ENCODE results near the gene CLCN7. TPM values are rescaled to one million over a fixed set of nuclear protein-coding genes. Genes with fewer than 3 reads are reported as not detected.

The CLCN7 gene
- total RNA-seq, 4 donors from 2014 or later: 61.1 to 134 (median 100) TPM

DNA sequence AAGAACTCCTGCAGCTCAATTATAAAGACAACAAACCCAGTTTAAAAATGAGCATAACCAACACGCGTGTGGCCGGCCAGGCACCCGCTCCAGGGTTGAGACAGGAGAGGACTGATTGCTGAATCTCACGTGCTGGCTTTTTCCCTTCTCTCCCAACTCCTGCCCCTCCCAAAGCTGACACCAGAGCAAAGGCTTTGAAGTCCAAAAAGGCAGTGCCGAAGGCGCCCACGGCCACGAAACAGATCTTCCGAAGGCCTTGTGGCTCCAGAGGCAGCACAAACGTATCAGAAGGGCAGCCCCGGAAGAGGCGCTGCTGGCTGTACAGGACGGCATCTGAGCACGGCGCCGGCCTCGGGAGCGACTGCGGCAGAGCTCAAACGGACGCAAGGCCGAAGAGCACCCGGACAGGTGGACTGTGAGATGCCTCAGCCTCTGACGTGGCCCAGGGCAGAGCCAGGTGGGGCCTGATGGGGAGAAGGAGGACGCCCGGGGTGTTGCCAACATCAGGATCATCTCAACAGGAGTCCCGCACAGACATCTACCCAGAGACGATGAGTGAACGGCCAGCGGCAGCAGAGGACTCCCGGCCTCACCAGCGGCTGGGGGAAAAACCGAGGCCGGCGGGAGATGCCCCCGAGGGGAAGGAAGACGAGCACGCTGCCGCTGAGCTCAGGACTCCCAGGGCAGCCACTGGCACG is 10.5 kb downstream of the CLCN7 start:
- Histone ChIP-seq H3K27me3 (no peaks in the 10 kb centered on the region), H3K9me3 (no peaks in the 10 kb centered on the region), H3K4me1 (no peaks in the 10 kb centered on the region), H3K27ac (no peak overlapping the region), H3K4me3 (no peak overlapping the region), H3K36me3 (peaks cover 23% of the 10 kb centered on the region)
- WGBS: 87% methylated on average over 39 of the region's 41 CpGs
- TF ChIP-seq CTCF (IDR thresholded peaks at IDR 0.05) (no peak), POLR2A (IDR thresholded peaks at IDR 0.05) (no peak), EP300 (IDR thresholded peaks at IDR 0.05) (no peak), POLR2AphosphoS5 (IDR thresholded peaks at IDR 0.05) (no peak)
- DNase-seq (ENCODE audit: low spot score in 2 of 2): peak in 1 of 2 donors; percentile 76

- TF ChIP-seq CTCF (IDR thresholded peaks at IDR 0.05) (no peak), POLR2A (IDR thresholded peaks at IDR 0.05) (no peak), EP300 (IDR thresholded peaks at IDR 0.05) (no peak), POLR2AphosphoS5 (IDR thresholded peaks at IDR 0.05) (no peak)
- 93% methylated on average over 6 of the region's 24 CpGs for WGBS
- Histone ChIP-seq H3K36me3 (peaks cover 52% of the 10 kb centered on the region), H3K27ac (no peak overlapping the region), H3K4me1 (no peaks in the 10 kb centered on the region), H3K4me3 (no peak overlapping the region), H3K9me3 (no peaks in the 10 kb centered on the region), H3K27me3 (no peaks in the 10 kb centered on the region)
- no peak for DNase-seq (ENCODE audit: low spot score in 2 of 2)
Measured at GRCh38 chr16:1461146-1461545, 13.7 kb downstream of the CLCN7 start.

GRCh38 chr16:1460602-1461138 is 14.2 kb downstream of the CLCN7 start:
- Histone ChIP-seq H3K4me3 (no peak overlapping the region), H3K9me3 (no peaks in the 10 kb centered on the region), H3K27ac (no peak overlapping the region), H3K4me1 (no peaks in the 10 kb centered on the region), H3K27me3 (no peaks in the 10 kb centered on the region), H3K36me3 (peaks cover 57% of the 10 kb centered on the region)
- DNase-seq (ENCODE audit: low spot score in 2 of 2): peak in 1 of 2 donors; percentile 71
- TF ChIP-seq POLR2A (IDR thresholded peaks at IDR 0.05) (no peak), EP300 (IDR thresholded peaks at IDR 0.05) (no peak), POLR2AphosphoS5 (IDR thresholded peaks at IDR 0.05) (no peak), CTCF (IDR thresholded peaks at IDR 0.05) (no peak)
- 94% methylated on average over 26 of the region's 30 CpGs for WGBS

DNA sequence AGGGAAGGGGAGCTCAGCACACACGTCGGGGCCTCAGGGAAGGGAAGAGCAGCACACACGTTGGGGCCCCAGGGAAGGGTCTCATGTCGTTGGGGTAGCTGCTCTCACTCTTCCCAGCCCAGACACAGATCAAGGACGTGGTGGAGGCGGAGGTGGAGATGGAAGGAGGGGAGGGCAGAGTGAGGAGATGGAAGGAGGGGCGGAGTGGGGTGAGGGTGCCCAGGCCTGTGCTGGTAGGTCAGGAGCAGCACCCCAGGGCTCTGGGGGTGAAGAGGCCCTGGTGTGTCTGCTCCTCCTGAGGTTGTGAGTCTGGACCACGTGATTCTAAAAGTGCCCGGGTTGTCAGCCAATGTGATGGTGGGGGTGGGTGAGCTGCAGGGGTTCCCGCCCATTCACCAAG is 14.9 kb downstream of the CLCN7 start:
- Histone ChIP-seq H3K9me3 (no peaks in the 10 kb centered on the region), H3K4me1 (no peaks in the 10 kb centered on the region), H3K4me3 (no peak overlapping the region), H3K27ac (no peak overlapping the region), H3K27me3 (no peaks in the 10 kb centered on the region), H3K36me3 (peaks cover 64% of the 10 kb centered on the region)
- TF ChIP-seq EP300 (IDR thresholded peaks at IDR 0.05) (no peak), POLR2AphosphoS5 (IDR thresholded peaks at IDR 0.05) (no peak)
- 80% methylated on average over 10 of the region's 10 CpGs for WGBS
- no peak for DNase-seq (ENCODE audit: low spot score in 2 of 2)

- Histone ChIP-seq H3K9me3 (no peaks in the 10 kb centered on the region), H3K27me3 (no peaks in the 10 kb centered on the region), H3K4me3 (no peak overlapping the region), H3K4me1 (no peaks in the 10 kb centered on the region), H3K36me3 (peaks cover 74% of the 10 kb centered on the region), H3K27ac (no peak overlapping the region)
- TF ChIP-seq POLR2AphosphoS5 (IDR thresholded peaks at IDR 0.05): no peak
- TF ChIP-seq POLR2A (IDR thresholded peaks at IDR 0.05): no peak
- TF ChIP-seq EP300 (IDR thresholded peaks at IDR 0.05): no peak
- DNase-seq (ENCODE audit: low spot score in 2 of 2): no peak
- 88% methylated on average over 3 of the region's 14 CpGs for WGBS
Measured at GRCh38 chr16:1458977-1459341, 15.9 kb downstream of the CLCN7 start.

DNA sequence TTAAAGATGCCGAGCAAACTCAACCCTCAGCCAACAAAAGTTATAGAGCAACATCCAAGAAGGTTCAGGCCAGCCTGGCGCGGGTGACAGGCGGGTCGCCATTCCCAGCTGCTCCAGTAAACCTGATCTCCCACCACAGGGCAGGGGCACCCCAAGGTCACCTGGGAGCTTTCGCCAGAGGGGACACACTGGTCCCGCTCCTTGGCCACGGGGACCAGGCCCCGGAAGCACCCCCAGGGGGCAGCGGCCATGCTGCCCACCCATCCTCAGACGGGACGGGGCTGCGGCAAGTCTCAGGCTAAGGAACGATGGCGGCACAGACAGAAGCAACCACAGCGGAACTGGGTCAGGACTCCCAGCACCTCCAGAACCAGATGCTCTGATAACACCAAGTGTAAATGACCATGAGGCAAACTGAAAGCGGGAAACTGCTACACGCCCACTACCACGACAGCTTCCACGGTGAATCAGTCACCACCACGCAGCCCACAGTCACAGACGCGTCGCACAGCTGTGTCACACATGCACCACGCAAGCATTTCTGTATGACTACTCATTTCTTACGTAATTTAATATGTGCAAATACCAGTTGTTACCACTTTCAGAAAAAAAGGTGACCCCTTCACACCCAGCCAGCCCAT is 16.4 kb downstream of the CLCN7 start:
- Histone ChIP-seq H3K27ac (no peak overlapping the region), H3K4me3 (no peak overlapping the region), H3K36me3 (peaks cover 79% of the 10 kb centered on the region), H3K27me3 (no peaks in the 10 kb centered on the region), H3K4me1 (no peaks in the 10 kb centered on the region), H3K9me3 (no peaks in the 10 kb centered on the region)
- no peak for DNase-seq (ENCODE audit: low spot score in 2 of 2)
- 90% methylated on average over 8 of the region's 26 CpGs for WGBS
- no peak for TF ChIP-seq POLR2A (IDR thresholded peaks at IDR 0.05)
- no peak for TF ChIP-seq POLR2AphosphoS5 (IDR thresholded peaks at IDR 0.05)
- no peak for TF ChIP-seq EP300 (IDR thresholded peaks at IDR 0.05)
- TF ChIP-seq CTCF (IDR thresholded peaks at IDR 0.05): no peak
